CD4-positive, alpha-beta T cell treated with Interleukin-17A for 4 hours (primary cell): Measurements from ENCODE around the gene RPS19BP1.
A peak's percentile ranks its signal among the peaks of the same experiment; 100 is the strongest.

Experiments
- DNase-seq: peaks from one replicate; pipeline ENCODE4 v3.0.0-alpha.2; 2020; ENCODE audit warnings: mixed read lengths

The RPS19BP1 gene

GRCh38 chr22:39558950-39559349 lies 26.4 kb upstream of the RPS19BP1 start:
- DNase-seq: no peak

DNA sequence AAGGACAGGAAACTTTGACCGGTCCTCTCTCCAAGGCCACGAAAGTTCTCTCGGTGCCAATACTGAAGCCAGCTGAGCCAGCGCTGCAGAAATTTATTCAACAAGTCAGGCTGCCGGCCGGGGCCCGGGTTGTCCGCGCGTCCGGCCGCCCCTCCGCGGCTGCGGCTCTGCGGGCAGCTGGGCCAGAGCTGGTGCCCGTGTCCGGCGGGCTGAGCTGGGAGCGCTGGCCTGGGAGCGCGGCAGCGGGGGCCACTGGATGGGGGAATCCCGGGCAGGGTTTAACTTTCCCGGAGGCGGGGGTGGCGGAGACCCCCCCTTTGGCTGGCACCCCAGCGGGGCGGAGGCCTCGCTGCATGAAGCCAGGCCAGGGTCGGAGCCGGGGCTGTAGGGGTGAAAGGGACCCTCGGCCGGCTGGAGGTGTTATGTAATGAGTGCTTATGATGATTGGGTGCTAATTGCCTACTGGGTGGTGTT lies 25.7 kb upstream of the RPS19BP1 start:
- no peak for DNase-seq

DNA sequence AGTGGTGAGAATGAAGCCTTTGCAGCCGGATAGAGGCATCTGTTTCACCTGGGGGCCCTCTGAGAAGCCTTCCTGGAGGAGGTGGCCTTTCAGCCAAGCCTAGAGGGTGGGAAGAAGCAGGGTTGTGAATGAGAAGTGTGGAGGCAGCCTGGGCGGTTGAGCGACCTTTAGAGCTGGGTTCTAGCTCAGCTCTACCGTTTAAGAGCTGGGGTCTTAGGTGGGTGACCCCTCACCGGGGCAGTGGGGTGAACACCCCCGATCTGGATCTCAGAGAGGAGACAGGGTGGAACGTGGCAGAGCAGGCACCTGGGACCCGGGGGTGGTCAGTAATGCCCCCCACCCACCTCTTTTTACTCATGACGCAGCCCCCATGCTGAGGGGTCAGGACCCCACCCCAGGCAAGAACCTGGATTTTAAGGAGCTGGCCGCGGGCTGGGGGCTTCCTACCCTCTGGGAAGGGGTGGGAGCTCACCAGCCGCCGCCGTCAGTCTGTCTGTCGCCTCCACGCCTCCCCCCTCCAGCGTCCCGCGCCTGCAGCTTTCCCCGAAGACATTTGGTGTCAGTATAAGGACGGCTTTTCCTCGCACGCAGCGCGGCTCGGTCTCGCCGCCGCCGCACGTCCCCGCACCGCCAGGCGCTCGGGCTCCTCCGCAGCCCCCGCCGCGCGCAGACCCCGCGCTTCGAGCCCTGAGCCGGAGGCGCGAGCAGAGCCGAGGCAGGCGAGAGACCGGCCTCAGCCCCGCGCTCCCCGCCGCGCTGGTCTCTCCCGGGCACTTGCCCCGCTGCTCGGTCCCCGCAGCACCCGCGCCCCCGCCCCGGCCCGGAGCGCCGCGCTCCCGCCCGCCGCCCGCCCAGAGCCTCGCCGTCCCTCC lies 24.7 kb upstream of the RPS19BP1 start:
- peak; percentile 70 for DNase-seq

DNA sequence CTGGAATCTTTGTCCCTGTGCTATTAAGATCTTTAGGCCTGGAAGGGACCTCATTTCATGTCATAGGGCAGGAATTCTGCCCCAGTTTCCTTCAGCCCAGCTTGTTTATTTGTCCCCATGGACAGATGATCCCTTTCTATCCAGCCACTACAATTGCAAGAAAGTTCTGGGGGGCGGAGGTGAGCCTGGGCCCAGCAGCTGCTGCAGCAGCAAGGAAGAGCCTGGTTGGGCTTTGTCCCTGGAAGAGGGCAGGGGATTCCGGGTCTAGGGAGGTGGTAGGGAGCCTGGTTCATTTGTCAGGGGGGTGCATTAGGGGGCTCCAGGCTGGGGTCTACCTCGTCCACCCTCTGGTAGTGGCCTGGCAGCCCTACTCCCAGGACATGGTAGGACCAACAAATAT lies 21.6 kb upstream of the RPS19BP1 start:
- DNase-seq: no peak

DNA sequence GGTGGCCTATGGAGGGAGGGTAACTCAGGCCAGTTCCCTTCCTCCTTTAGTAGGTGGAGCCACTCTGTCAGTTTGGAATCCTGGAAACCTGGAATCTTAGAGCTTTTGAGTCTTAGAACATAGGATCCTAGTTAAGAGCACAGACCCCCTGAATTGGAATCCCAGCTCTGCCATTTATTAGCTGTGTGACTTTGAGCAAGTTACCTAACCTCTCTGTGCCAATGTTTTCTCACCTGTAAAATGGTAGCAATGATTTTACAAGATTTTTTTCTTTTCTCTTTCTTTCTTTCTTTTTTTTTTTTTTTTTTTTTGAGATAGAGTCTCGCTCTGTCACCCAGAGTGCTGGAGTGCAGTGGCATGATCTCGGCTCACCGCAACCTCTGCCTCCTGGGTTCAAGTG lies 20.9 kb upstream of the RPS19BP1 start:
- no peak for DNase-seq

DNA sequence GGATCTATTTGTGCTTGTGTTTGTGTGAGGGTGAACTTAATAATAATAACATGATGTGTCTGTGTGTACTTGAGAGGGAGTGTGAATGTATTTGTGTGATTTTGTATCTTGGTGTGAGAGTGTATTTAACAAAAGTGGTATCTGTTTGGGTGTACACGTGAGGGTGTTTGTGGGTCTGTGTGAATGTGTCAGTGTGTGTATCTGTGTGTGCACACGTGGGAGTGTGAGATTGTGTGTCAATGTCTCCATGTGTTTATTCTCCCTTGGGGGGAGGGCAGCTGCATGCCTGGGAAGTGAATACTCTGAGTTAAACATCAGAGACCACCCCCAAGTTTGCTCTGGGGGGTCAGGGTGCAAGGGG lies 15.0 kb upstream of the RPS19BP1 start:
- DNase-seq: no peak

DNA sequence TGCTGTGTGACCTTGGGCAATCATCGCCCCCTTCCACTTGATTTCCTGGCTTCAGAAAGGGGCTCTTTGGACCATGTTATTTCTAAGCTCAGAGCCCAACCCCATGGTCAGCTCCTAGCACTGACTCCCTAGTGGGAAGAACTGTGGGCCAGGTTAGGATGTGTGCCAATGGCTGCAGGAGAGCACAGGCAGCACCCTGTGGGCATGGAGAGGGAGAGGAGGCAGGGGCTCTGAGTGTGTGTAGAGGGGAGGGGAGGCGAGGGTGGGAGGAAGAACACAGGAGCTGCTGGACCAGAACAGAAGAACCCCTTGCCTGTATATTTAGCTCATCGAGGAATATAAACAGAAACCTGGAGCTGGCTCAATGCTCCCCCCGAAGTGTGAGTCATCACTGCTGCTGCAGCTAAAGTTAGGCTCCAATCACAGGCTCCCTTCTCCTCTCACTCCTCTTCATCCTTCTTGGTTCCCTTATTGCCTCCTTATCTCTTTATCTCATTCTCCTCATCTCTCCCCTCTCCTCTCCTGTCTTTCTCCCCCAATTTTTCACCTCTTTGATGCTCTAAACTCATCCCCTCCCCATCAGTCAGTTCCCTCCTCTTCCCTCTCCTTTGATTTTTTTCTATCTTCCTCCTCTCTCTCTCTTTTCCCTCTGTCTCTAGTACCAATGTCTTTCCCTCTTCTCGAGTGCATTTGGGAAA lies 14.5 kb upstream of the RPS19BP1 start:
- no peak for DNase-seq

DNA sequence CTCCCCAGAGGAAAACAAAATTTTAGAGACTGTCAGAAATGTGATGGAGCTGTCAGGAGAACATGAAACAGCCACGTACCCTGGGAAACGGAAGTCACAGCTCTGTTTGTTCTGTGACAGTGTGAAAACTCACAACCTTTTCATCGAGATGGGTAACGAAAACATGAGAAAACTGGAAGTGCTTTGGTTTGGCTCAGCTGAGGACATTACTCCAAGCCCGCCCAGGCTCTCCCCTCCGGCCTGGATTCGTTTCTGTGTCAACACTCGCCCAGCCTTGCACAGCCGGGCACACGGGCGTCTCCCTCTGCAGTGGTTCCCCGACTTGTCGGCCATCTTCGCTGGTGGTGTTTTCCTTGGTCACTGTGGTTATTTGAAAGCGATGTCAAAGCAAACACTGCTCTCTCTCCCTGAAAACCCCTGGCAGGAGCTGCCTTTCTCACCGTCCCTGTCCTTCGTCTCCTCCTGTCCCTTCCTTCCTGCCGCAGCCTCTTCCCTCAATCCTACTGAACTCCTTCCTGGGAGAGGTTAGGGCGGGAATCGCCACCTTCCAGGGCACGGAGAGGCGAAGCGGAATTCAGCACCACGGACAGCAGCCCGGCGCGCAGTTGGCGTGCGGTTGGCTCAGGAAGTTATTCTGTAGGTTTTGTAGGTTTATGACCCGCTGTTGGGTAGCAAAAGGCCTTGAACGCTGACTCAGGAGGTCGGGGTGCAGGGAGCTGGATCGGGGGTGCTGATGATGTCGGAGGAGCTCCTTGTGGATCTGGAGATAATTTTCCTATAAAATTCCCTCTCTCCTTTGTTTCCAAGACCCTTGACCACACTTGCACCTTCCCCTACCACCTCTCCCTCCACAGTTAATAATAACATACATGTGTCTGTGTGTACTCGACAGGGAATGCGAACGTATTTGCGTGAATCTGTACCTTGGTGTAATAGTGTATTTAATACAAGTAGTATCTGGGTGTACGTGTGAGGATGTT lies 13.1 kb upstream of the RPS19BP1 start:
- DNase-seq: peak; percentile 81

DNA sequence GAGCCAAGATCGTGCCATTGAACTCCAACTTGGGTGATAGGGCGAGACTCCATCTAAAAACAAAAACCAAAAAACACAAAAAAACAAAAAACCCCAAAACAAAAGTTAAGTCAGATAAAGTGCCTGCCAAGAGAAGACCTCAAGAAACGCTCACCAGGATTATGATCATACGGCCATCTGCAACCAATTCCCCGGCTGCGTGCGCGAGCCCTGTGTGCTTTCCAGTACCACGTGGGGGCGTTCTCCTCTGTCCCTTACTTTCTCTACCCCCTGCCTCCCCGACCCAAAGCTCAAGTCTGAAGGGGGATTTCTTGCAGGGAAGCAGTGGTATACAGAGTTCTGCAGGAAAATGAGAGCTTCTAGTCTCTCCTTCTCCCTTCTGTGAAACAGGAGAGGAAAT lies 10.5 kb upstream of the RPS19BP1 start:
- peak; percentile 43 for DNase-seq

DNA sequence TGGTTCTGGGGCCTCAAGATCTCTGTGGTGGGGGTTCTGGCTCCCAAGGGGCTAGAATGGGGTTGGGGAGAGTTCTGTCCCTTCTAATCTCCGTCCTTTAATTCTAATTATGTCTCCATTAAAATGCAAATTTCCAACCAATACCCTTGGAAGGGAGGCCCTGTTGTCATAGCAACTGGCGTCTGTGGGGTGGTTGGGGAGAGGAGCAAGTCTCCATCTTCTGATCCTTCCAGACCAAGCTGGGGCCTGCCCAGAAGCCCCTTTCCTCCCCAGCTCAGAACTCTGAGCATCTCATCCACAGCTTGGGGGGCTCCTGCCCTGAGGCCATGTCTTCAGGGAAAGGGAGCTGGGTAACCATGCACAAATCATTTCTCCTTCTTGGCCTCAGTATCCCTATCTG lies 5.4 kb upstream of the RPS19BP1 start:
- no peak for DNase-seq

DNA sequence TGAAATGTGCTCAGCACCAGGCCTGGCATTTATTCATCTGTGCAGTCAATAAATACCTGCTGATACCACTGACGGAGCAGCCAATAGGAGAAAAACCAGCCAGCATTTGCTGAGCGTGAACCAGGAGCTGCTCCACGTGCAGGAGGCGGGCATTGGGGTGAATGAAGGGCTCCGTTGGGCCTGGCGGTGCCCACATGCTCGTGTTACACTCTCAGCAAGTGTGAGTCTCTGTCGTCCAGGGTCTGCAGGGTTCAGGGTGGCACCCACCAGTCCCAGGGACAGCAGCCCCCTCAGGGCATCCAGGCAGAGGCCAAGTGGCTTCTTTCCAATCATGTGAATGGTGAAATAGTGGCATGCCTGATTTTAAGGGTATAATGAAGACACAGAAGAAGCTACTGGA lies 4.2 kb upstream of the RPS19BP1 start:
- DNase-seq: no peak

- no peak for DNase-seq
Observed at GRCh38 chr22:39535831-39536449, 3.4 kb upstream of the RPS19BP1 start.

- no peak for DNase-seq
Observed at GRCh38 chr22:39535357-39535725, 2.8 kb upstream of the RPS19BP1 start.

- DNase-seq: peak; percentile 86
Observed at GRCh38 chr22:39534591-39535356, 2.2 kb upstream of the RPS19BP1 start.

GRCh38 chr22:39534092-39534506 lies 1.6 kb upstream of the RPS19BP1 start:
- DNase-seq: no peak

GRCh38 chr22:39530692-39531331 lies 1.7 kb downstream of the RPS19BP1 start:
- peak; percentile 24 for DNase-seq

- no peak for DNase-seq
Observed at GRCh38 chr22:39530116-39530515, 2.4 kb downstream of the RPS19BP1 start.

- DNase-seq: no peak
Observed at GRCh38 chr22:39529487-39529851, 3.1 kb downstream of the RPS19BP1 start.

DNA sequence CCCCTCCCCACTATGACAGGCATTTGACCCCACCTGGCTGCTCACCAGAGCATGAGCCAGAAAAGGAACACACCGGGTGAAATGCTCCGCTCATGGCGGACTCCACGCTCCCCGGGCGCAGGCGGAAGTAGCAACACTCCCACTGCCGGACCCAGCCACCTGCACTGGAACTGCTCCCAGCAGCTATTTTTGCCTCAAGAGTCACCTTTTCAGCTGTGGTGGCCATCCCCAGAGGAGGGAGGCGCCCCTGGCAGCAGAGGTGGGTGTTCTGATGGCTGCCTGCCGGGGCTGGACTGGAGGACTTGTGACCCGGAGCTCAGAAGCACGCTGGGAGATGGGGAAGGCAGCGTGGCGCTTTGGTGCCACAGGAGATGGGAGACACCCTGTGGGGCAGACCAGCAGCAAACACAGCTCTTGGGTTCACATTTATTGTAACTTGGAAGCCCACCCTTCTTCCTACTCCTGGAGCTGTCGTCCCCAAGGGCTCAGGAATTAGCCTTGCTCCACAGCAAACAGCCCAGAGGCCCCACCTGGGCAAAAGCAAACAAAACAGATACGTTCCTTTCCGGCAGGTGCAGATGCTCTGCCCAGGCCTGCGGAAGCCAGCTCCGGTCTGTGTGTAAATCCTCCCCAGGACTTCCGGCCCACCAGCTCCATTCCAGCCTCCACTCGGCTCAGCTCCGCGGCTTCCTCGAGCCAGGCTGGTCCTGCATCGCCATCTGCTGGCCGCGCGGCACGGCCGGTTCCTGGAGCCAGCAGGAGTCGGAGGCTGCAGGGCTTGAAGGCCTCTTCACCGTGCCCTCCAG lies 3.7 kb downstream of the RPS19BP1 start:
- DNase-seq: peak; percentile 92

- no peak for DNase-seq
Observed at GRCh38 chr22:39528080-39528661, 4.4 kb downstream of the RPS19BP1 start.
